Effector memory CD4-positive, alpha-beta T cell (primary cell): ENCODE measurements around the gene AHNAK.
"Not testable (repeated sequence)": the region's sequence is repeated elsewhere in the genome, so short reads cannot be mapped to it uniquely, and the experiment has no call there.

Experiments used
- DNase-seq, 3 donors: peaks; one replicate each; pipeline ENCODE4 v3.0.0-alpha.2; 2020
- H3K27ac ChIP-seq: 2 replicates; pipeline ENCODE4 v1.7.0; 2013; ENCODE audit warnings: mild to moderate bottlenecking, low read length, moderate library complexity; ENCODE audit not compliant: insufficient read depth, poor library complexity, severe bottlenecking
- H3K27me3 ChIP-seq: replicated peaks from 2 replicates; pipeline ENCODE4 v1.7.0; 2013; ENCODE audit warnings: mild to moderate bottlenecking, low read length; ENCODE audit not compliant: insufficient read depth, control insufficient read depth, poor library complexity, severe bottlenecking
- H3K36me3 ChIP-seq: 2 replicates; pipeline ENCODE4 v1.7.0; 2013; ENCODE audit warnings: mild to moderate bottlenecking, low read length, moderate library complexity; ENCODE audit not compliant: control insufficient read depth, insufficient read depth
- H3K4me1 ChIP-seq: 2 replicates; pipeline ENCODE4 v1.7.0; 2013; ENCODE audit warnings: low read length, mild to moderate bottlenecking; ENCODE audit not compliant: control insufficient read depth, insufficient read depth, poor library complexity, severe bottlenecking
- H3K4me3 ChIP-seq: 2 replicates; pipeline ENCODE4 v1.7.0; 2013; ENCODE audit warnings: low read length, low read depth, mild to moderate bottlenecking; ENCODE audit not compliant: insufficient read depth, poor library complexity, severe bottlenecking
- H3K9me3 ChIP-seq: 2 replicates; pipeline ENCODE4 v1.7.0; 2013; ENCODE audit warnings: mild to moderate bottlenecking, low read length, moderate library complexity; ENCODE audit not compliant: control insufficient read depth

Gene AHNAK

DNA sequence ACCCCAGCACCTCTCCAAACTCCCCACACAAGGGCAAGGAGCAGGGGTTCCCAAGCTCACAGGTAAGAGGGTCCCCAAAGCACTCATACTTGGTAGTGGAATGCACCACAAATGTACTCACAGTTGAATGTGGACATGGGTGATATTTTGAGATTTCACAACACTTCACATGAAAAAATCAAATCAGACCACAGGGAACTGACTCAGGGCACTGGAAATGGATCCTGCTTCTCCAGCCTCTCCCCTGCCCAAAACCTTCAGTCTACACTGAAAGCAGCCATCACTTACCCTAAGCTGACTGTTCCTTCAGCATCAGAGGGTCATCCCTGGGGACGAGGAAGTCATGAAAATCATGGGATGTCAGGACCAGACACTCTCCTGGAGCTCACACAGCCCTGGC, 87.5 kb downstream of the AHNAK start:
- no peaks in the 10 kb centered on the region for H3K4me1 ChIP-seq
- no peaks in the 10 kb centered on the region for H3K9me3 ChIP-seq
- no peak overlapping the region for H3K27ac ChIP-seq
- no peak overlapping the region for H3K4me3 ChIP-seq
- DNase-seq = no peak
- H3K36me3 ChIP-seq = no peaks in the 10 kb centered on the region
- H3K27me3 ChIP-seq = no peaks in the 10 kb centered on the region

DNA sequence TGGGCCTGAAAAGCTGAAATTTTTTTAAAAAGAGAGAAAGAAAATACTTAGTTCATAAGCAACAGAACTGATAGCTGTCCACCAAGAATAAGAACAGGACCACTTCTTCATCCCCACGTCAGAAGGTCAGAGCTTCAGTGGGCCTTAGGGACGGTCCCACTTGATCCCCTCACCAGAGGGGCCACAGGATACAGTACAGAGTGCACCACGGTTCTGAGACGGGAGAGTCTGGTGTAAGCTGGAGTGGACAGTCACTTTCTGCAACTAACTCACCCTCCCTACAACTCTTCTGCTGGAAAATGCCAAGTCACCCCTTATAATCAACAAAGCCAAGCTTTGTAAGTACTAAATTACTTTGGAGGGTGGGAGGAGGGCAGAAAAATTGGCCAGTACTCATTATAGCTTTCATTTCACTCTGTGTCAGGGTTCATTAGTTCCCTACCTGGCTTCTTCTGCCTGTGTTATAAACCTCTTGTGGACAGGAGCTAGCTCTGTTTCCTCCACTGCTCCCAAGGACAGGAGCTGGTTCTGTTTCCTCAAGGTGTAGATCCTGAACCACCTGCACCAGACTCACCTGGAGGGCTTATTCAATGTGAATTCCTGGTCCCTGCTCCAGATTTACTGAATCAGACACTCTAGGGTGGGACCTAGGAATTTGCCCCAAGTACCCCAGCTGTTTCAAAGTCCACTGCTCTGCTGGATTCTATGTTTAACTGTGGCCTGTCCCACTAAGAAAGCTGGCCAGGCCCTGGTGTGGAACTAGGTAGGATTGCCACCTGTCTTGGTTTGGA, 88.2 kb downstream of the AHNAK start:
- no peaks in the 10 kb centered on the region for H3K9me3 ChIP-seq
- H3K4me3 ChIP-seq = no peak overlapping the region
- H3K27me3 ChIP-seq = no peaks in the 10 kb centered on the region
- H3K27ac ChIP-seq = no peak overlapping the region
- H3K36me3 ChIP-seq = no peaks in the 10 kb centered on the region
- no peak for DNase-seq
- no peaks in the 10 kb centered on the region for H3K4me1 ChIP-seq

DNA sequence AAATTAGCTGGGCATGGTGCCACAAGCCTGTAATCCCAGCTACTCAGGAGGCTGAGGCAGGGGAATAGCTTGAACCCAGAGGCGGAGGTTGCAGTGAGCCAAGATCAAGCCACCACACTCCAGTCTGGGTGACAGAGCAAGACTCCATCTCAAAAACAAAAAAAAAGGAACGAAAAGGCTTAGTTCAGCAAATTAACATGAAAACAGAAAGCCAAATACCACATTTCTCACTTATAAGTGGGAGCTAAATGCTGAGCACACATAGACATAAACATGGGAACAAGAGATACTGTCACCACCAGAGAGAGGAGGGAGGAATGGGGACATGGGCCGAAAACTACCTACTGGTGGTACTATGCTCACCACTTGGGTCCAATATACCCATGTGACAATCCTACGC, 89.1 kb downstream of the AHNAK start:
- no peaks in the 10 kb centered on the region for H3K9me3 ChIP-seq
- no peaks in the 10 kb centered on the region for H3K27me3 ChIP-seq
- no peak overlapping the region for H3K27ac ChIP-seq
- H3K36me3 ChIP-seq = no peaks in the 10 kb centered on the region
- H3K4me3 ChIP-seq = no peak overlapping the region
- no peak for DNase-seq
- no peaks in the 10 kb centered on the region for H3K4me1 ChIP-seq

DNA sequence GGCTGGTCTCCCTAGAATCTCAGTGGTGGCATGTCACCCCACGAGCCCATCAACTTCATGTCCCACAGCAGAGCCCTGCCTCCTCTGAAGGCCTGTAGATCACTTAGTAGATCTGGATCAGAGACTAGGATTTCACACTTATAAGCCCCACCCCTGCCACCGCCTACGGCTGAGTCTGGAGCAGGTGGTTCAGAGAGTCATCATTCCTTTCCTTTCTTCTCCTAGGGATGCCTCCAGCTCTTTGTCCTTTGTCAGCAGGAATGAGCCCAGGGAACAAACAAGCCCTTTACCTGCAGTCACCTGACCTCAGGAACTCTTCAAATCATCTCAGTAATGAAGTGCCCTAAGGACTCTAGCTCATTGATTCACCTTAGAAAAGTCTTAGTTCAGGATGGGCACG, 90.0 kb downstream of the AHNAK start:
- Histone ChIP-seq H3K4me3 (no peak overlapping the region), H3K4me1 (no peaks in the 10 kb centered on the region), H3K9me3 (no peaks in the 10 kb centered on the region), H3K36me3 (no peaks in the 10 kb centered on the region), H3K27me3 (no peaks in the 10 kb centered on the region), H3K27ac (no peak overlapping the region)
- no peak for DNase-seq

DNA sequence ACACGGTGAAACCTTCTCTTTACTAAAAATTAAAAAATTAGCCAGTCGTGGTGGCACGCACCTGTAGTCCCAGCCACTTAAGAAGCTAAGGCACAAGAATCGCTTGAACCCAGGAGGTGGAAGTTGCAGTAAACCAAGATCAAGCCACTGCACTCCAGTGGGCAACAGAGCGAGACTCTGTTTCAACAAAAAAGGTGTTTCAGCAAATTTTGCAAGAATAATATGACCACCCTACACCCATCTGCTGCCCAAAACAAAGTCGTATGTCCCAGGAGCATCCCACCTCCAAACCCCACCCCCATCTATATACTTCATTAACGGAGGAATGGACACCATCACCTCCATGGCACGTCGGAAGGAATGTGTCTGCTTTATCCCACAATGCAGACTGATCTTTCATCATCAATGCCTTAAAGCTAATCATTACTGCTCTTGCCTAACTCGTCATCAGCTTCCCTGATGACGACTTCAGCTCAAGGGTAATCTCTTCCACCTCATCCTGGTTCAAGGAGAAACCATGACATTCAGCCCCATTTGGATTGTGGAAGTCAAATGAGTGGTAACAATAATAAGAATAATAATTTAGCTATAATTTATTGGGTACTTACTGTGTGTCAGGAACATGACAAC, 93.7 kb downstream of the AHNAK start:
- no peaks in the 10 kb centered on the region for H3K36me3 ChIP-seq
- no peaks in the 10 kb centered on the region for H3K4me1 ChIP-seq
- H3K27me3 ChIP-seq = no peaks in the 10 kb centered on the region
- H3K4me3 ChIP-seq = no peak overlapping the region
- no peak overlapping the region for H3K27ac ChIP-seq
- H3K9me3 ChIP-seq = no peaks in the 10 kb centered on the region
- no peak for DNase-seq

DNA sequence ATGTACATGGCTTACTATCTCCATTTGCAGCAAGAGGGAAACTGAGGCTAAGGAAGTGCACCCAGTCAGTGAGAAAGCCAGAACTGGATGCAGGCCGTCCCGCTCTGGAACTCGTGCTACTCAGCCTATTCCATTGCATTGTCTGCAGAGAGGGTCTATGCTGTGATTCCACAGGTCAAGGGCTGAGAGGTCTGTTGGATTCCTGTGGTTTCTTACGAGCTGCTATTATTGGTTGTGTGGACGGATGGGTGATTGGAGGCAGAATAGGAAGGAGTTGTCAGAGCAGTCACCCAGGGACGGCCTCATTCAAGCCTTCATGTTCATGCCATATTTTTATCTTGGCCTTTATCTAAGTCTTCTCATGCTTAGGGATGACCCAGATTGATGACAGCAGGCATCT, 94.3 kb downstream of the AHNAK start:
- H3K27ac ChIP-seq = no peak overlapping the region
- DNase-seq = no peak
- H3K36me3 ChIP-seq = no peaks in the 10 kb centered on the region
- no peaks in the 10 kb centered on the region for H3K9me3 ChIP-seq
- H3K4me1 ChIP-seq = no peaks in the 10 kb centered on the region
- no peaks in the 10 kb centered on the region for H3K27me3 ChIP-seq
- H3K4me3 ChIP-seq = no peak overlapping the region

DNA sequence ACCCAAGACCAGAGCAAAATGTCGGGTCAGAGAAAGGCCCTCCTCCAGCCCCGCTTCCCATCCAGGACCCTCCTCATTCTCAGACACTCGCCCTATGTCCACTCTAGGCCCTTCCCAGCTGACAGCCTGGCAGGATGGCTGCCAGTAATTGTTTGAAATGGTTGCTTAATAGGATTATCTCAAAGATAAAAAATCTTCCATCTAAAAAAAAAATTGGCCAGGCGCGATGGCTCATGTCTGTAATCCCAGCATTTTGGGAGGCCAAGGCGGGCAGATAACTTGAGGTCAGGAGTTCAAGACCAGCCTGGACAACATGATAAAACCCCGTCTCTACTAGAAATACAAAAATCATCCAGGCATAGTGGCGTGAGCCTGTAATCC, 95.4 kb downstream of the AHNAK start:
- Histone ChIP-seq H3K9me3 (no peaks in the 10 kb centered on the region), H3K27ac (no peak overlapping the region), H3K27me3 (no peaks in the 10 kb centered on the region), H3K4me1 (no peaks in the 10 kb centered on the region), H3K4me3 (no peak overlapping the region), H3K36me3 (no peaks in the 10 kb centered on the region)
- DNase-seq = no peak

DNA sequence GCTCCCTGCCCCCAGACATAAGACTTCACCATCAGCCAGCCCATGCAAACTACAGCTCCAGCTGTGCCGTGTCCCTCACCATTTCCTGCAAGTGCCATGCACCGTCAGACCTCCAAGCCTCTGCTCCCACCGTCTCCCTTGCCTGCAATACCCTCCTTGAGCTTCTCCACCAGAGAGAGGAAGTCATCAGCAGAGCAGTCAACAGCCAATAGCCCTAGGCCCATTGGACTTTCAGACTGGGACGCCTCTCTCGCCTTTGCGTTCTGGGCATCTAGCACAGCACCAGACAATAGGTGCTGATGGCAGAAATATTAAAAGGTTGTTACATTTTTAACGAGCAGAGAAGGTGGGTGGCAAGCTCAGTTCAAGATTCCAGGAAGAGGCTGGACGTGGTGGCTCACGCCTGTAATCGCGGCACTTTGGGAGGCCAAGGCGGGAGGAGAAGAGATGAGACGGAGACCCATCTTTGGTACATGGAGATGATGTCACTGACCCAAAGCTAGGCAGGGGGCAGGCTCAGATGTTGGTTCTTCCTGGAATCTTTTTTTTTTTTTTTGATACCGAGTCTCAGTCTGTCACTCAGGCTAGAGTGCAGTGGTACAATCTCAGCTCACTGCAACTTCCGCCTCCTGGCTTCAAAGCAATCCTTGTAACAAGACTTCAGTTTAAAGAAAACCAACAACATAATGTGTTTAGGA, 95.9 kb downstream of the AHNAK start:
- Histone ChIP-seq H3K36me3 (no peaks in the 10 kb centered on the region), H3K27ac (no peak overlapping the region), H3K9me3 (no peaks in the 10 kb centered on the region), H3K27me3 (no peaks in the 10 kb centered on the region), H3K4me3 (no peak overlapping the region), H3K4me1 (no peaks in the 10 kb centered on the region)
- no peak for DNase-seq

DNA sequence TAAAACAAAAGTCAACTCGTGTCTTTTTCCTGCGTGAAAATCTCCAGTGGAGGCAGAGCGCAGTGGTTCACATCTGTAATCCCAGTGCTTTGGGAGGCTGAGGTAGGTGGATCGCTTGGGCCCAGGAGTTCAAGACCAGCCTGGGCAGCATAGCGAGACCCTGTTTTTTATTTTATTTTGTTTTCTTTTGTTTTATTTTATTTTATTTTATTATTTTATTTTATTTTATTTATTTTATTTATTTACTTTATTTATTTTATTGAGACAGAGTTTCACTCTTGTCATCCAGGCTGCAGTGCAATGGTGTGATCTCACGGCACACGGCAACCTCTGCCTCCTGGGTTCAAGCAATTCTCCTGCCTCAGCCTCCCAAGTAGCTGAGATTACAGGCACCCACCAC, 96.7 kb downstream of the AHNAK start:
- H3K9me3 ChIP-seq, H3K36me3 ChIP-seq, H3K27ac ChIP-seq, DNase-seq, H3K4me1 ChIP-seq, H3K4me3 ChIP-seq, H3K27me3 ChIP-seq: not testable (repeated sequence)

DNA sequence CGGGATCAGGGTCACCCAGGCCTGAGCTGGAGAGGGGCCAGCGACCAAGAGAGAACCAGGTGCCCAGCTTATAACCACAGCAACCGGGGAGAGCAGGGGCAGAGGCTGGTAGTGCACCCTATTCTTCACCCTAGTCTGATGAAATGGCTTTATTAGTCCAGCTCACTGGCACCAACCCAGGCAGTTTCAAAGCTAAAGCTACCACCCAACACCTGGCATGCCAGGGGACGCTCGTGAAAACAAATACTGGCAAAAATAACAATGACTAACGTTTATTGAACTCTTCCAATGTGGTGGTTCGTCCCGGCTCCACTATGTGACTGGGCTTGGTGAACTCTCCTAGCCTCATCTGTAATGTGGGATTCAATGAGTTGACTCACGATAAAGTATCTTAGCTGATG, 97.2 kb downstream of the AHNAK start:
- no peaks in the 10 kb centered on the region for H3K27me3 ChIP-seq
- DNase-seq = no peak
- no peak overlapping the region for H3K27ac ChIP-seq
- no peaks in the 10 kb centered on the region for H3K36me3 ChIP-seq
- H3K4me1 ChIP-seq = peaks cover 3% of the 10 kb centered on the region
- no peaks in the 10 kb centered on the region for H3K9me3 ChIP-seq
- no peak overlapping the region for H3K4me3 ChIP-seq
